Measurements from ENCODE around the gene ABCA6.

ABCA6 gene

DNA sequence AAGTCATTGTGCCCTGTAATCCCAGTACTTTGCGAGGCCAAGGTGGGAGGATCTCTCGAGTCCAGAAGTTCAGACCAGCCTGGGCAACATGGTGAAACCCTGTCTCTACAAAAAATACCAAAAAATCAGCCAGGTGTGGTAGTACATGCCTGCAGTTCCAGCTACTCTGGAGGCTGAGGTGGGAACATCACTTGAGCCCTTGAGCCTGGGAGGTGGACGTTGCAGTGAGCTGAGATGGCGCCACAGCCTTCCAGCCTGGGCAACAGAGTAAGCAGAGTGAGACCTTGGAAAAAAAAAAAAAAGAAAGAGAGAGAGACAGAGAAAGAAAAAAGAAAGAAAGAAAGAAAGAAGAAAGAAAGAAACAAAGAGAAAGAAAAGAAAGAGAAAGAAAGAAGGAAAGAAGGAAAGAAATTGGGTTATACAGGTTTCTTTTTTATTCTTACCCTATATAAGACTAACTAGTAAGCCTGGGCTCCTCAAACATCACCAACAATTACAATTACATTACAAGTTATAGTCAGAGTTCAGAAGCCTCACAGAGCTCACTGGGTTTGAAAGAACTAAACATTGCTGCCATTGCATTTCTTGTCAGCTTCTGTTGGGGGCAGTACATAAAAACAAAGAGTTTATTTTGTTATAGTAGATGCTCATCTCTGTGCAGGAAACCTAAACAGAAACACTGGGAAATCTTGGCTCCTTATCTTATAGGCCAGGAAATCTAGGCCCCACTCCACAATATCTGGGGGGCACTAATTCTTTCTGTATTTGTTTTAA lies 74.2 kb downstream of the ABCA6 start:
- TF ChIP-seq, protein P1, sequence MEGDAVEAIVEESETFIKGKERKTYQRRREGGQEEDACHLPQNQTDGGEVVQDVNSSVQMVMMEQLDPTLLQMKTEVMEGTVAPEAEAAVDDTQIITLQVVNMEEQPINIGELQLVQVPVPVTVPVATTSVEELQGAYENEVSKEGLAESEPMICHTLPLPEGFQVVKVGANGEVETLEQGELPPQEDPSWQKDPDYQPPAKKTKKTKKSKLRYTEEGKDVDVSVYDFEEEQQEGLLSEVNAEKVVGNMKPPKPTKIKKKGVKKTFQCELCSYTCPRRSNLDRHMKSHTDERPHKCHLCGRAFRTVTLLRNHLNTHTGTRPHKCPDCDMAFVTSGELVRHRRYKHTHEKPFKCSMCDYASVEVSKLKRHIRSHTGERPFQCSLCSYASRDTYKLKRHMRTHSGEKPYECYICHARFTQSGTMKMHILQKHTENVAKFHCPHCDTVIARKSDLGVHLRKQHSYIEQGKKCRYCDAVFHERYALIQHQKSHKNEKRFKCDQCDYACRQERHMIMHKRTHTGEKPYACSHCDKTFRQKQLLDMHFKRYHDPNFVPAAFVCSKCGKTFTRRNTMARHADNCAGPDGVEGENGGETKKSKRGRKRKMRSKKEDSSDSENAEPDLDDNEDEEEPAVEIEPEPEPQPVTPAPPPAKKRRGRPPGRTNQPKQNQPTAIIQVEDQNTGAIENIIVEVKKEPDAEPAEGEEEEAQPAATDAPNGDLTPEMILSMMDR (IDR thresholded peaks at IDR 0.05; ENCODE audit: control insufficient read depth, insufficient read depth, low read depth, low read length, missing control alignments) = no peak
- DNase-seq (ENCODE audit: low read depth) = no peak
- no peak overlapping the region for H3K4me3 ChIP-seq (ENCODE audit: control insufficient read depth, low read depth, low read length)

DNA sequence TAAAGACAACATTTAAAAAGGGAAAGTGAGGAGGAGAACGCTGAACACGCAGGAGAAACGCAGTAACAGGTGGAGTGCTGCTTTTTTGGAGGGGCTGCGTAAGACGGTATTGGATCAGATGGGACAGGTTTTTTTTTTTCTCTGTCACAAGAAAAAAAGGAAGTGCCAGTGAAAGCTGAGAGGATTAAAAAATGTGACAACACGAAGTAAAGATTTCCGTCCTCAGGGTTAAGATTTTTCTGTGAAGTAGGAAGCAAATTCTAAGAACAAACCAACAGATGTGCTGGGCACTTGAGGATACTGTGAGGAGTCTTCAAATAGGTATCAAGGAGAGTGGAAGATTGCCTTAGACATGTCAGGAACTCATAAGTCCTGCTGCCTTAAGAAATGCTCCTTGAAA lies 75.2 kb downstream of the ABCA6 start:
- TF ChIP-seq, protein P1 (IDR thresholded peaks at IDR 0.05; ENCODE audit: control insufficient read depth, insufficient read depth, low read depth, low read length, missing control alignments) = no peak
- H3K4me3 ChIP-seq (ENCODE audit: control insufficient read depth, low read depth, low read length) = no peak overlapping the region
- DNase-seq (ENCODE audit: low read depth) = no peak

DNA sequence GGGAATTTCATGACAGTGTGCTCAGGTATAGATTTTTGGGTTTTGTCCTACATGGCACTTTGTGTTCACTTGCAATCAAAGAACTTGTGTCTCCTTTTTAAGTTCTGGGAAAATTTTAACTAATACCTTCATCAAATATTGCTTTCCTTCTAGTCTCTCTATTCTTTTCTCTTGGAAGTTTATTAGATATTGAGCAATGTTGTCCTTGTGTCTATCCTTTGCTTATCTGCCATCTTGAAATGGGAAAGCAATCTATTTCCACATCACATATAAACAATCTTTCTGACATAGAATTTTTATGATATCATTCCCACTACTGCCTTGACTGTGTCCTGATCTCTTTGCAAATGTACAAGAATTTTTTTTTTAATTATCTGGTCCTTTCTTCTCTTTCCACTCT lies 76.6 kb downstream of the ABCA6 start:
- no peak for DNase-seq (ENCODE audit: low read depth)
- H3K4me3 ChIP-seq (ENCODE audit: control insufficient read depth, low read depth, low read length) = no peak overlapping the region
- TF ChIP-seq, protein P1 (IDR thresholded peaks at IDR 0.05; ENCODE audit: control insufficient read depth, insufficient read depth, low read depth, low read length, missing control alignments) = no peak

DNA sequence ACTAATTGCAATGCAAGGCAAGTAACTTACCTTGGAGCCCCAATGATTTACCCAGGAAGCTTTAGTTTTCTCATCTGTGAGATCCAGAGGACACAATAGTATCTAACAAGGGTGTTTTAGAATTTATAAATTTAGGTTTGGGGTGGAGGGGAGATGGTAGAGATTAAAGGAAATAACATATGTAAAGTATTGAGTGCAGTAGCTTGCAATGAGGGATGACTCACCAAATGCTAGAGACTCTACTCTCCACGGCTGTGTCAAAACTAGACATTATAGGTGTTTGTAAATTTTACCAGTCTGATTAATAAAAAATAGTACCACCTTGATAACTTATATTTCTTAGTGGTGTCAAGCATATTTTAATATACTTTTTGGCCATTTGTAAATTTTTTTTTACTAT lies 77.2 kb downstream of the ABCA6 start:
- TF ChIP-seq, protein P1 (IDR thresholded peaks at IDR 0.05; ENCODE audit: control insufficient read depth, insufficient read depth, low read depth, low read length, missing control alignments) = no peak
- H3K4me3 ChIP-seq (ENCODE audit: control insufficient read depth, low read depth, low read length) = no peak overlapping the region
- no peak for DNase-seq (ENCODE audit: low read depth)

DNA sequence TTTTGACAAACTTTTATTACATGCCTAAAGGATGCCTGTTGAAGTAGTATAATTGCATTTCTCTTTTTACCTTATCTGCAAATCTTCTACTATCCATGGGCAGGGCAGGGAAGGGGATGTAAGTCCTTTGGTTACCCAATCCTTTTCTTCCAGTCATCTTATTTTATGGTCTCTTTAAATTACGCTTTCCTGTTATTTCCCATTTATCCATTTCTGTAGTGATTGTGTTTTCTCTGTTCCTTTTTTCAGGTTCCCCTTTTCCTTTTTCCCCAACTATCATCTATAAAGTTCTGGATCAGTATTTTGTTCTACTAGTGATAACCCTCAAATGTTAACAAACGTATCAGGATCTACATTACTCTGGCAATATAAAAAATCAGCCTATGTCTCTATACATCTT lies 77.7 kb downstream of the ABCA6 start:
- H3K4me3 ChIP-seq (ENCODE audit: control insufficient read depth, low read depth, low read length) = no peak overlapping the region
- DNase-seq (ENCODE audit: low read depth) = no peak
- TF ChIP-seq, protein P1 (IDR thresholded peaks at IDR 0.05; ENCODE audit: control insufficient read depth, insufficient read depth, low read depth, low read length, missing control alignments) = no peak

DNA sequence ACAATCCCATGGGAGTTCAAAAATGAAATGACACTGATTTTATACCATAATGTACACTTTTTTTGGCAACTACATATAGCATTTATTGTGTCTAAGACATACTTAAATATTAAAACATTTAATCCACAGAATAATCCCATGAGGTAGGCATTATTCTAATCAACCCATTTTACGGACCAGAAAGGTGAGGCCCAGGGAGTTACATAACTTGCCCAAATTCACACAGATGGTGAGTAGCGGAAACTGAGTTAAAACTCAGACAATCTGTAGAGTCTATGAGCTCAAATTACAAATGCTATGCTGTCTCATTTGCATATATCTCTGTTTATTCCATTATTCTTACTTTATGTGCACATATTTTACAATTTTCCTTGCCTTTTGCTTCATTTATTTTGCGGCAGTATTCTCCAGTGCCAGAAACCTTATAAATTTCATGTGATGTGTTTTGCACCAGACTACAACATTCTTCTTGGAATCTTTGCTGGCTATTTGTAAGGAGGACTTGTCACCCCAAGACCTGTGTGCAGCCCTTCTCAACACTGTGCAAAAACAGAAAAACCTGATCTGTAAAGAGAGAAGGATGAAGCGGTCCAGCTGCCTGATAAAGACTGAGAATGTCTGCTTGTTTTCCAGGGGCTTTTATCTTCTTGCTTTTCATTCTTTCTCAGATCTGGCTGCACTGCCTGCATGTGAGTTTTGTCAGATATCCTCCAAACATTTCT lies 78.7 kb downstream of the ABCA6 start:
- DNase-seq (ENCODE audit: low read depth) = no peak
- H3K4me3 ChIP-seq (ENCODE audit: control insufficient read depth, low read depth, low read length) = no peak overlapping the region
- TF ChIP-seq, protein P1 (IDR thresholded peaks at IDR 0.05; ENCODE audit: control insufficient read depth, insufficient read depth, low read depth, low read length, missing control alignments) = no peak
